ENCODE data around the gene BDKRB2.
A peak's percentile ranks its signal among the peaks of the same experiment; 100 is the strongest.

BDKRB2 gene

GRCh38 chr14:96180043-96180874 lies 24.4 kb upstream of the BDKRB2 start:
- Histone ChIP-seq H3K27me3 (ENCODE audit: insufficient read depth, low read depth, severe bottlenecking) (no peaks in the 10 kb centered on the region), H3K4me3 (ENCODE audit: low read depth, low read length) (peak overlapping the region; percentile 13; the same call in 1 of the 2 replicates), H3K27ac (peak overlapping the region; percentile 44), H3K36me3 (no peaks in the 10 kb centered on the region), H3K9me3 (ENCODE audit: severe bottlenecking) (peaks cover 4% of the 10 kb centered on the region)
- TF ChIP-seq, protein P1, sequence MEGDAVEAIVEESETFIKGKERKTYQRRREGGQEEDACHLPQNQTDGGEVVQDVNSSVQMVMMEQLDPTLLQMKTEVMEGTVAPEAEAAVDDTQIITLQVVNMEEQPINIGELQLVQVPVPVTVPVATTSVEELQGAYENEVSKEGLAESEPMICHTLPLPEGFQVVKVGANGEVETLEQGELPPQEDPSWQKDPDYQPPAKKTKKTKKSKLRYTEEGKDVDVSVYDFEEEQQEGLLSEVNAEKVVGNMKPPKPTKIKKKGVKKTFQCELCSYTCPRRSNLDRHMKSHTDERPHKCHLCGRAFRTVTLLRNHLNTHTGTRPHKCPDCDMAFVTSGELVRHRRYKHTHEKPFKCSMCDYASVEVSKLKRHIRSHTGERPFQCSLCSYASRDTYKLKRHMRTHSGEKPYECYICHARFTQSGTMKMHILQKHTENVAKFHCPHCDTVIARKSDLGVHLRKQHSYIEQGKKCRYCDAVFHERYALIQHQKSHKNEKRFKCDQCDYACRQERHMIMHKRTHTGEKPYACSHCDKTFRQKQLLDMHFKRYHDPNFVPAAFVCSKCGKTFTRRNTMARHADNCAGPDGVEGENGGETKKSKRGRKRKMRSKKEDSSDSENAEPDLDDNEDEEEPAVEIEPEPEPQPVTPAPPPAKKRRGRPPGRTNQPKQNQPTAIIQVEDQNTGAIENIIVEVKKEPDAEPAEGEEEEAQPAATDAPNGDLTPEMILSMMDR (IDR thresholded peaks at IDR 0.05; ENCODE audit: low read depth, low read length) = no peak
- peak; percentile 46 for DNase-seq

DNA sequence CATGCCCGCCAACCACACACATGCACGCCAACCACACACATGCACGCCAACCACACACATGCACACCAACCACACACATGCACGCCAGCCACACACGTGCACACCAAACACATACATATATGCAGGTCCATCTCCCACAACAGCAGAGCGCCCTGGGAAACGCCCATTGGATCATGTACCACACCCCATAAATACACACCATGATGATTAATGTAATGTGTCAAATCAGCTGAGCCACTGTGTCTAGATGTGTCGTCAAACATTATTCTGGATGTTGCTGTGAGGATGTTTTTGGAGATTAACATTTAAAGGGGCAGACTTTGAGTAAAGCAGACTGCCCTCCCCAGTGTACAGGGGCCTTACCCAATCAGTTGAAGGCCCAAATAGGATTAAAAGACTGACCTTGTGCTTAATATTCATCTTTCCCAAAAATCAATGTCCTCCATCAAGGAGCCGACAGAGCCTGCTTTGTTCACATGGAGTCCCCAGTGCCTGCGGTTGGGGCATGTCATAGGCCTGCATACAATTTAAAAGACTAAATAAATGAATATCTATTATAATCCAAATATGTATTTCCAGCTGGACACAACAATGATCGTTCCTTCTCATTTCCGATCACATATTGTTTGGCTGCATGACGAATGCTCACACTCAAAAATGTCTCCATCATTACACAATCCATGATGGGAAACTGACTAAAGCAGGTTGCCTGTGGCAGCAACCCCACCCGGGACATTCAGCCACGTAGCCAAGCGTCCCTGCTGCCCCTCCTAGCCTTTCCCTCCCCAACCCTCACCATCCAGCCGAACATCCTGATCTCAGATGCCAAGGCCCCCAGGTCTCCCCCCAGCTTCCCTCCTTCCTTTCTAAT lies 23.2 kb upstream of the BDKRB2 start:
- no peak for DNase-seq
- Histone ChIP-seq H3K27me3 (ENCODE audit: insufficient read depth, low read depth, severe bottlenecking) (no peaks in the 10 kb centered on the region), H3K4me3 (ENCODE audit: low read depth, low read length) (no peak overlapping the region), H3K36me3 (no peaks in the 10 kb centered on the region), H3K27ac (no peak overlapping the region; the same call in 1 of the 2 replicates), H3K9me3 (ENCODE audit: severe bottlenecking) (peaks cover 4% of the 10 kb centered on the region)
- TF ChIP-seq, protein P1 (IDR thresholded peaks at IDR 0.05; ENCODE audit: low read depth, low read length) = no peak

DNA sequence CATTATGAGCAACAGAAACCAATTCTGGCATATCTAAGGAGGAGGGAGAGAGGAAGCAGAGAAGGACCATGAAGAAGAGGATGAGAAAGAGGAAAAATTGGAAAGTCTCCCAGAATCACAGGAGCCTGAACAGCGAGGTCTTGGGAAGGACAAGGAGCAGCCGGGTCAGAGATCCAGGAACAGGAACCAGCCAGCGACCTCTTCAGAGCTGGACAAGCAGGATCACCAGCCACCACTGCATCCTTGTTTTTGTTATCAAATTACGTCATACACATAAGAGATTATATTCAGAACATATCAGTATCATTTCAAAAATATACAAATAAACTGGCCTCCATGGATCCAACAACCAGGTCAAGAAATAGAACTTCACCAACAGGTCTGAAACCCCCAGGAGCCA lies 22.1 kb upstream of the BDKRB2 start:
- Histone ChIP-seq H3K9me3 (ENCODE audit: severe bottlenecking) (peaks cover 4% of the 10 kb centered on the region), H3K36me3 (no peaks in the 10 kb centered on the region), H3K27ac (no peak overlapping the region), H3K4me3 (ENCODE audit: low read depth, low read length) (no peak overlapping the region), H3K27me3 (ENCODE audit: insufficient read depth, low read depth, severe bottlenecking) (no peaks in the 10 kb centered on the region)
- TF ChIP-seq, protein P1 (IDR thresholded peaks at IDR 0.05; ENCODE audit: low read depth, low read length) = no peak
- no peak for DNase-seq

DNA sequence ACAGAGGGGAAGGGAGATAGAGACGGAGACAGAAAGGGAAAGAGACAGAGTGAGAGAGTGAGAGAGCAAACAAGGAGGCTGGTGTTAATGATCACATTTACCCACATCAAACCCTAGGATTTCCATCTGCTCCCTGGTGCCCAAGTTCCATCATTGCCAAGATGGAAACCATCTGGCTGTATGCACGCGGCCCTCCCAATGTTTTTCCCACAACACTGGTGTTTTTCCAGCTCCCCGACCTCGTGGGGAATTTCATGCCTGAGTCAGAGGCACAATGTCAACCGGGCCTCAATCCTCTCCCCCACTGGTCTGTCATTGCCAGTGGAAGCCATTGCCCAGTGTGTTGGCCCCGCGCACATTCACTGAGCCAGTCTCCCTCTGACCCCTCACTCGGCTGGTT lies 19.9 kb upstream of the BDKRB2 start:
- DNase-seq = no peak
- Histone ChIP-seq H3K36me3 (no peaks in the 10 kb centered on the region), H3K27me3 (ENCODE audit: insufficient read depth, low read depth, severe bottlenecking) (no peaks in the 10 kb centered on the region), H3K9me3 (ENCODE audit: severe bottlenecking) (peaks cover 2% of the 10 kb centered on the region), H3K4me3 (ENCODE audit: low read depth, low read length) (no peak overlapping the region), H3K27ac (no peak overlapping the region)
- TF ChIP-seq, protein P1 (IDR thresholded peaks at IDR 0.05; ENCODE audit: low read depth, low read length) = no peak

DNA sequence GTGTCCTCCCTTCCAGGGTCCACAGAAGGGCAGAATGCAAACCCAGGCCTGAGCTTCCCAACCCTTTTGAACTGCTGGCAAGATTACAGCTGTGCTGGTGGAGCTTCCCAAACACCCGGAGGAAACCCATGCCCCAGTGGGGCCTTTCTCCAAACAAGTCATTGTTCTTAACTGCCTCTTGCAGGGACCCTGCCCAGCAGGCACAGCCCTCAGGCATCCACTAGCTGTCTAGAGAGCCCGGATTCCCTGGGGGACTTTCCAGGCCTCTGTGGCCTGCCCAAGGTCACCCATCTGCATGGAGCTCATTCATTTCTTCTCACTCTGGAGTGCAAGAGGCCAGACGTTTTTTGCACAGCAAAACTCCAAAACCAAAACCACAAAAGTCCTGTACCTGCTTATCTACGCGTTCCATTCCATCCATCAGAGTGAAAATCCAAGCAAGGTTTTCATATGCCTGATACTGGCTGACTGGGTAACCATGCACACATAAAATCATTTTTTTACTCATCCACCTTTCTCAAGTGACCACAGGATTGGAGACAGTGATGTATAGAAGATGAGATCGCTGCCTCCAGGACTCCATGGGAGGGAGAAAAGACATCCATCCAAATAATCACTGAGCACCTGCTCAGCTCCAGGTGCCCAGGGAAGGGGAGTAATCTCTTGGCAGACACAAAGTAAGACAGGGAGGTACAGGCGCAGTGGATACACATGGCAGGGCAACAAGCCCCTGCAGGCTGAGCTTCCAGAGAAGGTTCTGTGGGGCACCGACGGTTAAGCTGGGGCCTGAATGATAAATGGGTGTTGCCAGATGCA lies 17.2 kb upstream of the BDKRB2 start:
- H3K4me3 ChIP-seq (ENCODE audit: low read depth, low read length) = no peak overlapping the region
- no peaks in the 10 kb centered on the region for H3K9me3 ChIP-seq (ENCODE audit: severe bottlenecking)
- TF ChIP-seq, protein P1 (IDR thresholded peaks at IDR 0.05; ENCODE audit: low read depth, low read length) = no peak
- H3K27me3 ChIP-seq (ENCODE audit: insufficient read depth, low read depth, severe bottlenecking) = no peaks in the 10 kb centered on the region
- DNase-seq = no peak
- no peak overlapping the region for H3K27ac ChIP-seq
- no peaks in the 10 kb centered on the region for H3K36me3 ChIP-seq

Data from WERI-Rb-1 (cell line).